ENCODE results near the gene FARP1.
A peak's percentile ranks its signal among the peaks of the same experiment; 100 is the strongest.

FARP1 gene

DNA sequence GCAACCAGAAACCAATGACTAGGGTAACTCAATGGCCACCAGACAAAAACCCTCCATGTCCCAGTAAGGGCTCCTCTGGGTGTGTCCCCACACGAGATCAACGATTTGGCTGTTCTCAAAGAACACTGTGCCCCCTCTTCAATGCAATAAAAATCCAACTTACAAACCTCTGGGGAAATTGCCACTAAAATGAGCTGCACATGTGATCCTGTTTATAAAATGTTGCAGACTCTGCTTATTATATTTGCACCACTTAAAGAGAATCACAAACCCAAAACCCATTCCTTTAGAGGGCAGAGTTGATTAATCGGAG, 353.5 kb downstream of the FARP1 start:
- H3K4me3 ChIP-seq (ENCODE audit: low read depth, low read length): no peak overlapping the region
- CTCF ChIA-PET: no interaction called here
- peaks cover 0 to 10% of the 10 kb centered on the region in 2 experiments; a peak in 1 of 3 replicates for H3K36me3 ChIP-seq (ENCODE audit: control insufficient read depth in 2 of 2, insufficient read depth in 1 of 2, low read length in 2 of 2)
- no peaks in the 10 kb centered on the region for H3K9me3 ChIP-seq (ENCODE audit: control insufficient read depth, insufficient read depth, low read depth, low read length)
- POLR2A ChIA-PET: no interaction called here
- no peaks in the 10 kb centered on the region; the same call in 1 of the 2 replicates for H3K4me1 ChIP-seq (ENCODE audit: control insufficient read depth, insufficient read depth, low read length)
- peak; percentile 88 for TF ChIP-seq ZNF341 (tag by site-specific recombination; IDR thresholded peaks at IDR 0.05; ENCODE audit: low read depth)
- TF ChIP-seq, protein P1, sequence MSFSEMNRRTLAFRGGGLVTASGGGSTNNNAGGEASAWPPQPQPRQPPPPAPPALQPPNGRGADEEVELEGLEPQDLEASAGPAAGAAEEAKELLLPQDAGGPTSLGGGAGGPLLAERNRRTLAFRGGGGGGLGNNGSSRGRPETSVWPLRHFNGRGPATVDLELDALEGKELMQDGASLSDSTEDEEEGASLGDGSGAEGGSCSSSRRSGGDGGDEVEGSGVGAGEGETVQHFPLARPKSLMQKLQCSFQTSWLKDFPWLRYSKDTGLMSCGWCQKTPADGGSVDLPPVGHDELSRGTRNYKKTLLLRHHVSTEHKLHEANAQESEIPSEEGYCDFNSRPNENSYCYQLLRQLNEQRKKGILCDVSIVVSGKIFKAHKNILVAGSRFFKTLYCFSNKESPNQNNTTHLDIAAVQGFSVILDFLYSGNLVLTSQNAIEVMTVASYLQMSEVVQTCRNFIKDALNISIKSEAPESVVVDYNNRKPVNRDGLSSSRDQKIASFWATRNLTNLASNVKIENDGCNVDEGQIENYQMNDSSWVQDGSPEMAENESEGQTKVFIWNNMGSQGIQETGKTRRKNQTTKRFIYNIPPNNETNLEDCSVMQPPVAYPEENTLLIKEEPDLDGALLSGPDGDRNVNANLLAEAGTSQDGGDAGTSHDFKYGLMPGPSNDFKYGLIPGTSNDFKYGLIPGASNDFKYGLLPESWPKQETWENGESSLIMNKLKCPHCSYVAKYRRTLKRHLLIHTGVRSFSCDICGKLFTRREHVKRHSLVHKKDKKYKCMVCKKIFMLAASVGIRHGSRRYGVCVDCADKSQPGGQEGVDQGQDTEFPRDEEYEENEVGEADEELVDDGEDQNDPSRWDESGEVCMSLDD (tag by site-specific recombination; IDR thresholded peaks at IDR 0.05): no peak
- 0 out of 2 replicates have a peak, but pooled peaks have one; percentile 6 for TF ChIP-seq FEZF1 (tag by site-specific recombination; IDR thresholded peaks at IDR 0.05)
- no peak overlapping the region for H3K27ac ChIP-seq (ENCODE audit: extremely low read depth, low read depth, low read length)

DNA sequence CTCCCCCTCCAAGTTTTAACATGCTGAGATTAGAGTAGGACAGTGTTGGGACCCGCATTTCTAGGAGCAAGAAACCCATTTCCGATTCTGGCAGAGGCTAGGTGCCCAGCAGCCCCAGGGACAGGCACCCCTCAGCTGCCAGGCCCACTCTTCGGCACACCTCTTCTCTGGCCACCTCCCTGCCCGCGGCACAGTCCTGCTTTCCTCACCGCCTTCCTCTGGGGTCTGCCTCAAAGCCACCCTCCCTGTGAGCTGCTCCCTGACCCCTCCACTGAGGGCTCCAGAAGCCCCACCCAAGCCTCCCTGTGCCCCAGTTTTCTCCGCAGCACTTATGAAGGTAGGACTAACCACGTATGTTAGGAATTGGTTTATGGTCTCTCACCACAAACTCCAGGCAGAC, 354.1 kb downstream of the FARP1 start:
- no peak overlapping the region for H3K4me3 ChIP-seq (ENCODE audit: low read depth, low read length)
- H3K36me3 ChIP-seq (ENCODE audit: control insufficient read depth in 2 of 2, insufficient read depth in 1 of 2, low read length in 2 of 2): peaks cover 0 to 10% of the 10 kb centered on the region in 2 experiments; a peak in 1 of 3 replicates
- TF ChIP-seq ZNF76 (tag by site-specific recombination; IDR thresholded peaks at IDR 0.05; ENCODE audit: borderline replicate concordance, low read depth) (no peak), ZEB2 (tag by site-specific recombination; IDR thresholded peaks at IDR 0.05) (no peak), ZNF138 (tag by site-specific recombination; IDR thresholded peaks at IDR 0.05; ENCODE audit: borderline replicate concordance) (no peak), ZNF146 (tag by site-specific recombination; IDR thresholded peaks at IDR 0.05) (no peak), ZNF48 (tag by site-specific recombination; IDR thresholded peaks at IDR 0.05) (no peak), ZNF629 (tag by site-specific recombination; IDR thresholded peaks at IDR 0.05) (no peak), GLI4 (tag by site-specific recombination; IDR thresholded peaks at IDR 0.05) (no peak), ZNF2 (tag by site-specific recombination; IDR thresholded peaks at IDR 0.05) (no peak), ZNF830 (tag by site-specific recombination; IDR thresholded peaks at IDR 0.05; ENCODE audit: low read depth) (no peak), ZNF184 (tag by site-specific recombination; IDR thresholded peaks at IDR 0.05) (no peak)
- TF ChIP-seq, protein P2, sequence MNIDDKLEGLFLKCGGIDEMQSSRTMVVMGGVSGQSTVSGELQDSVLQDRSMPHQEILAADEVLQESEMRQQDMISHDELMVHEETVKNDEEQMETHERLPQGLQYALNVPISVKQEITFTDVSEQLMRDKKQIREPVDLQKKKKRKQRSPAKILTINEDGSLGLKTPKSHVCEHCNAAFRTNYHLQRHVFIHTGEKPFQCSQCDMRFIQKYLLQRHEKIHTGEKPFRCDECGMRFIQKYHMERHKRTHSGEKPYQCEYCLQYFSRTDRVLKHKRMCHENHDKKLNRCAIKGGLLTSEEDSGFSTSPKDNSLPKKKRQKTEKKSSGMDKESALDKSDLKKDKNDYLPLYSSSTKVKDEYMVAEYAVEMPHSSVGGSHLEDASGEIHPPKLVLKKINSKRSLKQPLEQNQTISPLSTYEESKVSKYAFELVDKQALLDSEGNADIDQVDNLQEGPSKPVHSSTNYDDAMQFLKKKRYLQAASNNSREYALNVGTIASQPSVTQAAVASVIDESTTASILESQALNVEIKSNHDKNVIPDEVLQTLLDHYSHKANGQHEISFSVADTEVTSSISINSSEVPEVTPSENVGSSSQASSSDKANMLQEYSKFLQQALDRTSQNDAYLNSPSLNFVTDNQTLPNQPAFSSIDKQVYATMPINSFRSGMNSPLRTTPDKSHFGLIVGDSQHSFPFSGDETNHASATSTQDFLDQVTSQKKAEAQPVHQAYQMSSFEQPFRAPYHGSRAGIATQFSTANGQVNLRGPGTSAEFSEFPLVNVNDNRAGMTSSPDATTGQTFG (tag by site-specific recombination; IDR thresholded peaks at IDR 0.05; ENCODE audit: borderline replicate concordance): no peak
- TF ChIP-seq, protein P3, sequence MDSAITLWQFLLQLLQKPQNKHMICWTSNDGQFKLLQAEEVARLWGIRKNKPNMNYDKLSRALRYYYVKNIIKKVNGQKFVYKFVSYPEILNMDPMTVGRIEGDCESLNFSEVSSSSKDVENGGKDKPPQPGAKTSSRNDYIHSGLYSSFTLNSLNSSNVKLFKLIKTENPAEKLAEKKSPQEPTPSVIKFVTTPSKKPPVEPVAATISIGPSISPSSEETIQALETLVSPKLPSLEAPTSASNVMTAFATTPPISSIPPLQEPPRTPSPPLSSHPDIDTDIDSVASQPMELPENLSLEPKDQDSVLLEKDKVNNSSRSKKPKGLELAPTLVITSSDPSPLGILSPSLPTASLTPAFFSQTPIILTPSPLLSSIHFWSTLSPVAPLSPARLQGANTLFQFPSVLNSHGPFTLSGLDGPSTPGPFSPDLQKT (IDR thresholded peaks at IDR 0.05; ENCODE audit: borderline replicate concordance, low read depth, low read length): no peak
- TF ChIP-seq, protein P4, sequence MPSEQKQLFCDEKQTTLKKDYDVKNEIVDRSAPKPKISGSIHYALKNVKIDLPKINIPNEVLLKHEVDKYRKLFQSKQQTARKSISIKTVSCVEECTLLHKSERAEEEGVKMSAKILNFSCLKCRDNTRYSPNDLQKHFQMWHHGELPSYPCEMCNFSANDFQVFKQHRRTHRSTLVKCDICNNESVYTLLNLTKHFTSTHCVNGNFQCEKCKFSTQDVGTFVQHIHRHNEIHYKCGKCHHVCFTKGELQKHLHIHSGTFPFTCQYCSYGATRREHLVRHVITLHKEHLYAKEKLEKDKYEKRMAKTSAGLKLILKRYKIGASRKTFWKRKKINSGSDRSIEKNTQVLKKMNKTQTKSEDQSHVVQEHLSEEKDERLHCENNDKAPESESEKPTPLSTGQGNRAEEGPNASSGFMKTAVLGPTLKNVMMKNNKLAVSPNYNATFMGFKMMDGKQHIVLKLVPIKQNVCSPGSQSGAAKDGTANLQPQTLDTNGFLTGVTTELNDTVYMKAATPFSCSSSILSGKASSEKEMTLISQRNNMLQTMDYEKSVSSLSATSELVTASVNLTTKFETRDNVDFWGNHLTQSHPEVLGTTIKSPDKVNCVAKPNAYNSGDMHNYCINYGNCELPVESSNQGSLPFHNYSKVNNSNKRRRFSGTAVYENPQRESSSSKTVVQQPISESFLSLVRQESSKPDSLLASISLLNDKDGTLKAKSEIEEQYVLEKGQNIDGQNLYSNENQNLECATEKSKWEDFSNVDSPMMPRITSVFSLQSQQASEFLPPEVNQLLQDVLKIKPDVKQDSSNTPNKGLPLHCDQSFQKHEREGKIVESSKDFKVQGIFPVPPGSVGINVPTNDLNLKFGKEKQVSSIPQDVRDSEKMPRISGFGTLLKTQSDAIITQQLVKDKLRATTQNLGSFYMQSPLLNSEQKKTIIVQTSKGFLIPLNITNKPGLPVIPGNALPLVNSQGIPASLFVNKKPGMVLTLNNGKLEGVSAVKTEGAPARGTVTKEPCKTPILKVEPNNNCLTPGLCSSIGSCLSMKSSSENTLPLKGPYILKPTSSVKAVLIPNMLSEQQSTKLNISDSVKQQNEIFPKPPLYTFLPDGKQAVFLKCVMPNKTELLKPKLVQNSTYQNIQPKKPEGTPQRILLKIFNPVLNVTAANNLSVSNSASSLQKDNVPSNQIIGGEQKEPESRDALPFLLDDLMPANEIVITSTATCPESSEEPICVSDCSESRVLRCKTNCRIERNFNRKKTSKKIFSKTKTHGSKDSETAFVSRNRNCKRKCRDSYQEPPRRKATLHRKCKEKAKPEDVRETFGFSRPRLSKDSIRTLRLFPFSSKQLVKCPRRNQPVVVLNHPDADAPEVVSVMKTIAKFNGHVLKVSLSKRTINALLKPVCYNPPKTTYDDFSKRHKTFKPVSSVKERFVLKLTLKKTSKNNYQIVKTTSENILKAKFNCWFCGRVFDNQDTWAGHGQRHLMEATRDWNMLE (tag by site-specific recombination; conservative IDR thresholded peaks at IDR 0.05; ENCODE audit: low read depth): no peak
- TF ChIP-seq, protein P5, sequence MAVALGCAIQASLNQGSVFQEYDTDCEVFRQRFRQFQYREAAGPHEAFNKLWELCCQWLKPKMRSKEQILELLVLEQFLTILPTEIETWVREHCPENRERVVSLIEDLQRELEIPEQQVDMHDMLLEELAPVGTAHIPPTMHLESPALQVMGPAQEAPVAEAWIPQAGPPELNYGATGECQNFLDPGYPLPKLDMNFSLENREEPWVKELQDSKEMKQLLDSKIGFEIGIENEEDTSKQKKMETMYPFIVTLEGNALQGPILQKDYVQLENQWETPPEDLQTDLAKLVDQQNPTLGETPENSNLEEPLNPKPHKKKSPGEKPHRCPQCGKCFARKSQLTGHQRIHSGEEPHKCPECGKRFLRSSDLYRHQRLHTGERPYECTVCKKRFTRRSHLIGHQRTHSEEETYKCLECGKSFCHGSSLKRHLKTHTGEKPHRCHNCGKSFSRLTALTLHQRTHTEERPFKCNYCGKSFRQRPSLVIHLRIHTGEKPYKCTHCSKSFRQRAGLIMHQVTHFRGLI (tag by site-specific recombination; IDR thresholded peaks at IDR 0.05): no peak
- ChIA-PET POLR2A (interaction anchor here (0.5 kb wide), 1 partner anchor 452 kb away, joined by 4 read pairs; no protein-coding TSS in a partner anchor), CTCF (no interaction called here)
- H3K9me3 ChIP-seq (ENCODE audit: control insufficient read depth, insufficient read depth, low read depth, low read length): no peaks in the 10 kb centered on the region
- no peak overlapping the region for H3K27ac ChIP-seq (ENCODE audit: extremely low read depth, low read depth, low read length)
- no peaks in the 10 kb centered on the region; the same call in 1 of the 2 replicates for H3K4me1 ChIP-seq (ENCODE audit: control insufficient read depth, insufficient read depth, low read length)
